Thymus (tissue), 11 donors: ENCODE data around the gene RBFOX2. TPM values are rescaled to one million over a fixed set of nuclear protein-coding genes. Genes with fewer than 3 reads are reported as not detected.

Experiments
- DNase-seq, 9 donors: peaks; one replicate each; pipeline ENCODE4 v3.0.0-alpha.2; 2013; ENCODE audit warnings: low spot score in 9 of 9, low read depth in 6 of 9, missing footprints in 1 of 9
- H3K27ac ChIP-seq, 2 donors: one replicate each; pipeline ENCODE4 v1.5.1; 2013; ENCODE audit warnings: control low read depth in 1 of 2, low read depth in 1 of 2, low read length in 1 of 2, mild to moderate bottlenecking in 1 of 2, moderate library complexity in 1 of 2
- H3K27me3 ChIP-seq, 2 donors: one replicate each; pipeline ENCODE4 v1.5.1; 2013; ENCODE audit warnings: low read length in 1 of 2; ENCODE audit not compliant: control insufficient read depth in 2 of 2, insufficient read depth in 1 of 2
- H3K36me3 ChIP-seq, 2 donors: one replicate each; pipeline ENCODE4 v1.5.1; 2013; ENCODE audit warnings: low read length in 1 of 2, mild to moderate bottlenecking in 1 of 2, moderate library complexity in 1 of 2; ENCODE audit not compliant: control insufficient read depth in 2 of 2, insufficient read depth in 2 of 2
- H3K4me1 ChIP-seq, 2 donors: one replicate each; pipeline ENCODE4 v1.5.1; 2013; ENCODE audit warnings: low read length in 2 of 2; ENCODE audit not compliant: control insufficient read depth in 2 of 2, insufficient read depth in 2 of 2
- H3K4me3 ChIP-seq, 2 donors: one replicate each; pipeline ENCODE4 v1.5.1; 2013; ENCODE audit warnings: low read length in 2 of 2, control low read depth in 1 of 2, mild to moderate bottlenecking in 1 of 2
- H3K9me3 ChIP-seq, 2 donors: one replicate each; pipeline ENCODE4 v1.5.1; 2013; ENCODE audit warnings: low read length in 1 of 2, mild to moderate bottlenecking in 1 of 2; ENCODE audit not compliant: control insufficient read depth in 2 of 2, insufficient read depth in 1 of 2
- WGBS: extraction: QIAGEN DNeasy Blood & Tissue Kit; methylation state at CpG from one replicate; pipeline ENCODE4 v1.1.7; 2013; 5-methylcytosine and 5-hydroxymethylcytosine counted together
- polyA plus RNA-seq: library from polyadenylated mRNA; stranded (reverse); fragments of 200-250 nt; gene quantifications from one replicate; pipeline ENCODE4 v1.2.3, GENCODE V29; 2013
- total RNA-seq: library from RNA; stranded (reverse); fragments of 120-200 nt; gene quantifications from one replicate; pipeline ENCODE4 v1.2.4, GENCODE V29; 2013
- donor health status: healthy.

The RBFOX2 gene
- total and polyA plus RNA-seq, 2 donors: 10.2 to 14.9 TPM

DNA sequence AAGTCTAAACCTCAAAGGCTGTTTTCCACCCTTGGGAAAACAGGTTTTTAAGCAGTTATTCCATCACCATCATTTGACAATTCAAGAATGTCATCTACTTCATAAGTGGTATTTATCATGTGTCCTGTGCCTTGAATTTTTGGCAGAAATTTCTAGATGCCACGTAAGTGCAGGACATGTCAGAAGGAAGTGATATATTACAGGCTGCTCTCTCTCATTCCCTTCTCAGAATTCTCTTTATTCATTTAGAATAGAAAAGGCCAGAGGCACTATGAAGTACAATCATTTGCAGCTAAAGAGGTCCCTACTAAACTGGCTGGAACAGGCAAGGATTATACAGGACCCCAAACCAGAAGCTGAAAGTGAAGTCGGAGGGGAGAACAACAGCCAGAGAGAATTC, 11.9 kb downstream of the RBFOX2 start:
- H3K4me1 ChIP-seq: peaks cover 0 to 10% of the 10 kb centered on the region in 2 donors

GRCh38 chr22:36015811-36016529, 12.7 kb downstream of the RBFOX2 start:
- Histone ChIP-seq H3K36me3 (no peaks in the 10 kb centered on the region), H3K27me3 (no peaks in the 10 kb centered on the region), H3K4me1 (peaks cover 0 to 8% of the 10 kb centered on the region in 2 donors), H3K9me3 (no peaks in the 10 kb centered on the region), H3K27ac (peak overlapping the region in 1 of 2 donors; percentile 5), H3K4me3 (no peak overlapping the region)
- WGBS: 82% methylated on average over 2 of the region's 2 CpGs
- no peak for DNase-seq

More for the DNA sequence above, 11.9 kb downstream of the RBFOX2 start:
- no peaks in the 10 kb centered on the region for H3K36me3 ChIP-seq
- DNase-seq: no peak
- WGBS: 89% methylated on average over 2 of the region's 2 CpGs
- no peaks in the 10 kb centered on the region for H3K27me3 ChIP-seq
- no peak overlapping the region for H3K4me3 ChIP-seq
- H3K27ac ChIP-seq: no peak overlapping the region
- no peaks in the 10 kb centered on the region for H3K9me3 ChIP-seq

GRCh38 chr22:36015155-36015810, 13.3 kb downstream of the RBFOX2 start:
- no peak for DNase-seq
- H3K4me1 ChIP-seq: peaks cover 0 to 8% of the 10 kb centered on the region in 2 donors
- H3K27ac ChIP-seq: no peak overlapping the region

DNA sequence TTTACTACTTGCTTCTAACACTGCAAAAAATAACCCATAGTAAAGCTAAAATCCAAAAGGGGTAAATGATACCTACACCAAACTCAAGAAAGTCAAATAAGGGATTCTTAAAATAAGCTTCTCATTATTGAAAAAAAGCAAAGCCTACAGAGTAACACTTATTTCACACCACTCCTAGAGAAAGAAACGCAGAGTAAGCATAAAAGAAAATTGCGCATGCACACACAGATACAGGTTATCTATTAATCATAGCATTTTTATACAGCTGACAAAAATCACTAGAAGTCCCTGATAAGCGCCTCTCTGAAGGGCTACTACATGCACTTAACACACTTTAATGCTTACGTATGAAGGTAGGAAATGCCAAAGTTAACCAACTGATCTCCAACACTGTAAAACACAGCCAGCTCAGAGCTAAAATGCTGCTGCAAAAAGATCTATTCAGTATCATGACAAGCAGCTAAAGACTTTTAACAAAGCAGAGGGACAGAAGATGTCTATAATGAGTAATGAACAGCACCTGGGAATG, 14.0 kb downstream of the RBFOX2 start:
- Histone ChIP-seq H3K27ac (no peak overlapping the region), H3K4me1 (peaks cover 0 to 8% of the 10 kb centered on the region in 2 donors), H3K36me3 (no peaks in the 10 kb centered on the region), H3K27me3 (no peaks in the 10 kb centered on the region), H3K4me3 (no peak overlapping the region), H3K9me3 (no peaks in the 10 kb centered on the region)
- DNase-seq: no peak
- 98% methylated on average over 4 of the region's 4 CpGs for WGBS

More at GRCh38 chr22:36015155-36015810, 13.3 kb downstream of the RBFOX2 start:
- no peaks in the 10 kb centered on the region for H3K36me3 ChIP-seq
- H3K9me3 ChIP-seq: no peaks in the 10 kb centered on the region
- H3K4me3 ChIP-seq: no peak overlapping the region
- no peaks in the 10 kb centered on the region for H3K27me3 ChIP-seq
- 92% methylated on average over 4 of the region's 4 CpGs for WGBS

GRCh38 chr22:36012332-36012731, 16.3 kb downstream of the RBFOX2 start:
- Histone ChIP-seq H3K4me1 (no peaks in the 10 kb centered on the region), H3K36me3 (no peaks in the 10 kb centered on the region), H3K27me3 (no peaks in the 10 kb centered on the region), H3K27ac (no peak overlapping the region), H3K4me3 (no peak overlapping the region), H3K9me3 (no peaks in the 10 kb centered on the region)
- DNase-seq: no peak
- over 99% methylated on average over 4 of the region's 4 CpGs for WGBS

DNA sequence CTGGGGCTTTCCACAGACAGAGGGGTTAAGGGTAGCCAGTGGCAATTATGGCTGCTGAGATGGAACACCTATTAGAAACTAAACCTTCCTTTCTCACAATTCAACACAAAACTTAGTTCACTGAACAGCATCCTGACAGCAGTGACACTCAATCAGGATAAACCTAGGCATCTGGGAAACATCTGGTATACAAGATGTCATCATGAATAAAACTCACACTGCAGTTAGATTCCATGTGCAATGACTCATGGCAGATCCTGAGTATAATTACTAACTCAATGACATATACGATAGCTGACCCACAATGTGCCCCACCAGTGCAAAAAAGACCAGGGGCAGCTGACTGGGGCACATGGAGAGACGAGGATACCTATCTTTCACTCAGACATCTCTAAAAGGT, 17.7 kb downstream of the RBFOX2 start:
- Histone ChIP-seq H3K36me3 (no peaks in the 10 kb centered on the region), H3K27me3 (no peaks in the 10 kb centered on the region), H3K9me3 (no peaks in the 10 kb centered on the region), H3K27ac (no peak overlapping the region), H3K4me3 (no peak overlapping the region), H3K4me1 (no peaks in the 10 kb centered on the region)
- WGBS: 97% methylated on average over 2 of the region's 2 CpGs
- DNase-seq: no peak

- no peak overlapping the region for H3K4me3 ChIP-seq
- WGBS: 94% methylated on average over 10 of the region's 10 CpGs
- H3K36me3 ChIP-seq: no peaks in the 10 kb centered on the region
- no peaks in the 10 kb centered on the region for H3K27me3 ChIP-seq
- no peak for DNase-seq
- no peaks in the 10 kb centered on the region for H3K9me3 ChIP-seq
- no peak overlapping the region for H3K27ac ChIP-seq
- H3K4me1 ChIP-seq: no peaks in the 10 kb centered on the region
Measured at GRCh38 chr22:36010090-36010489, 18.5 kb downstream of the RBFOX2 start.

- 98% methylated on average over 3 of the region's 3 CpGs for WGBS
- H3K4me1 ChIP-seq: no peaks in the 10 kb centered on the region
- H3K27ac ChIP-seq: no peak overlapping the region
- H3K9me3 ChIP-seq: no peaks in the 10 kb centered on the region
- no peaks in the 10 kb centered on the region for H3K36me3 ChIP-seq
- no peak for DNase-seq
- H3K27me3 ChIP-seq: no peaks in the 10 kb centered on the region
- no peak overlapping the region for H3K4me3 ChIP-seq
Measured at GRCh38 chr22:36009085-36009484, 19.5 kb downstream of the RBFOX2 start.

- no peak for DNase-seq
- WGBS: 96% methylated on average over 3 of the region's 3 CpGs
- H3K27ac ChIP-seq: no peak overlapping the region
- no peaks in the 10 kb centered on the region for H3K27me3 ChIP-seq
- no peaks in the 10 kb centered on the region for H3K36me3 ChIP-seq
- no peaks in the 10 kb centered on the region for H3K4me1 ChIP-seq
- no peaks in the 10 kb centered on the region for H3K9me3 ChIP-seq
- no peak overlapping the region for H3K4me3 ChIP-seq
Measured at GRCh38 chr22:36008565-36008964, 20.1 kb downstream of the RBFOX2 start.
